SU-DHL-6 (cell line): Measurements from ENCODE around the gene CYFIP2.
"Not testable (repeated sequence)": the region's sequence is repeated elsewhere in the genome, so short reads cannot be mapped to it uniquely, and the experiment has no call there.

ENCODE experiments used
- H2AFZ ChIP-seq: fragments of 200-600 bp; sonication (generic); 2 replicates; pipeline ENCODE4 v1.6.1; 2014; ENCODE audit warnings: low read depth, mild to moderate bottlenecking, moderate library complexity, mixed read lengths, antibody characterized with exemption, low read length; ENCODE audit not compliant: severe bottlenecking
- H3F3A ChIP-seq: fragments of 200-600 bp; shearing (Covaris generic); 2 replicates; pipeline ENCODE4 v1.6.0; 2016; ENCODE audit warnings: antibody characterized with exemption, mild to moderate bottlenecking; ENCODE audit not compliant: insufficient read depth
- H3K27ac ChIP-seq: fragments of 200-600 bp; sonication (generic); 2 replicates; pipeline ENCODE4 v1.5.1; 2016; ENCODE audit warnings: low read depth, mild to moderate bottlenecking, low read length, moderate library complexity, mixed read lengths
- H3K27me3 ChIP-seq: fragments of 200-600 bp; sonication (generic), shearing (Covaris generic); 2 replicates; pipeline ENCODE4 v1.6.0; 2014; ENCODE audit warnings: mild to moderate bottlenecking, low read length
- H3K36me3 ChIP-seq: fragments of 200-600 bp; sonication (generic); 2 replicates; pipeline ENCODE4 v1.6.1; 2014; ENCODE audit warnings: mild to moderate bottlenecking, low read length, mixed read lengths
- H3K4me2 ChIP-seq: fragments of 300-600, 200-600 bp; shearing (Covaris generic), sonication (generic); 2 replicates; pipeline ENCODE4 v1.6.0; 2014; ENCODE audit warnings: low read length, low read depth, mild to moderate bottlenecking; ENCODE audit not compliant: poor library complexity, severe bottlenecking
- H3K4me3 ChIP-seq: fragments of 200-600 bp; sonication (generic); 2 replicates; pipeline ENCODE4 v1.5.1; 2014; ENCODE audit warnings: antibody characterized with exemption, low read length, mild to moderate bottlenecking, mixed read lengths; ENCODE audit not compliant: insufficient read depth, poor library complexity, severe bottlenecking
- H3K79me2 ChIP-seq: fragments of 200-600 bp; sonication (generic); 2 replicates; pipeline ENCODE4 v1.6.1; 2014; ENCODE audit warnings: mild to moderate bottlenecking, low read length, moderate library complexity; ENCODE audit not compliant: insufficient read depth
- H3K9ac ChIP-seq: fragments of 200-600 bp; sonication (generic); 2 replicates; pipeline ENCODE4 v1.7.0; 2014; ENCODE audit warnings: mild to moderate bottlenecking, low read length
- H3K9me2 ChIP-seq: fragments of 200-600 bp; sonication (generic); replicated peaks from 2 replicates; pipeline ENCODE4 v1.6.1; 2014; ENCODE audit warnings: low read length; ENCODE audit not compliant: insufficient read depth
- H3K9me3 ChIP-seq: fragments of 200-600 bp; sonication (generic); 2 replicates; pipeline ENCODE4 v1.6.1; 2014; ENCODE audit warnings: low read length, mixed read lengths; ENCODE audit not compliant: insufficient read depth
- H4K20me1 ChIP-seq: fragments of 200-600 bp; sonication (generic); 2 replicates; pipeline ENCODE4 v1.6.1; 2014; ENCODE audit warnings: low read depth, mild to moderate bottlenecking, antibody characterized with exemption, low read length, moderate library complexity, mixed read lengths
- EZH2phosphoT487 ChIP-seq: fragments of 200-600 bp; sonication (generic), shearing (Covaris generic); conservative IDR thresholded peaks from 2 replicates; pipeline ENCODE4 v1.6.1; 2018; ENCODE audit warnings: mild to moderate bottlenecking, antibody characterized with exemption, low read length, moderate library complexity, mixed read lengths
- TF ChIP-seq, protein P1 (sequence below): fragments of 200-600 bp; sonication (generic); IDR thresholded peaks from one replicate; pipeline ENCODE4 v1.5.1; 2017; ENCODE audit warnings: antibody characterized with exemption, mild to moderate bottlenecking, low read length, moderate library complexity; ENCODE audit not compliant: insufficient read depth, poor library complexity, severe bottlenecking

CYFIP2 gene

GRCh38 chr5:157415838-157416237 is 149.9 kb downstream of the CYFIP2 start:
- Histone ChIP-seq H3K9me2 (no peaks in the 10 kb centered on the region), H3K9me3 (no peaks in the 10 kb centered on the region), H3K79me2 (no peaks in the 10 kb centered on the region), H2AFZ (no peak overlapping the region), H4K20me1 (no peaks in the 10 kb centered on the region), H3K27me3 (no peaks in the 10 kb centered on the region), H3K9ac (no peak overlapping the region), H3K36me3 (no peaks in the 10 kb centered on the region), H3F3A (no peaks in the 10 kb centered on the region), H3K4me2 (no peak overlapping the region), H3K27ac (no peak overlapping the region), H3K4me3 (no peak overlapping the region)
- TF ChIP-seq EZH2phosphoT487, result no peak
- TF ChIP-seq, protein P1, sequence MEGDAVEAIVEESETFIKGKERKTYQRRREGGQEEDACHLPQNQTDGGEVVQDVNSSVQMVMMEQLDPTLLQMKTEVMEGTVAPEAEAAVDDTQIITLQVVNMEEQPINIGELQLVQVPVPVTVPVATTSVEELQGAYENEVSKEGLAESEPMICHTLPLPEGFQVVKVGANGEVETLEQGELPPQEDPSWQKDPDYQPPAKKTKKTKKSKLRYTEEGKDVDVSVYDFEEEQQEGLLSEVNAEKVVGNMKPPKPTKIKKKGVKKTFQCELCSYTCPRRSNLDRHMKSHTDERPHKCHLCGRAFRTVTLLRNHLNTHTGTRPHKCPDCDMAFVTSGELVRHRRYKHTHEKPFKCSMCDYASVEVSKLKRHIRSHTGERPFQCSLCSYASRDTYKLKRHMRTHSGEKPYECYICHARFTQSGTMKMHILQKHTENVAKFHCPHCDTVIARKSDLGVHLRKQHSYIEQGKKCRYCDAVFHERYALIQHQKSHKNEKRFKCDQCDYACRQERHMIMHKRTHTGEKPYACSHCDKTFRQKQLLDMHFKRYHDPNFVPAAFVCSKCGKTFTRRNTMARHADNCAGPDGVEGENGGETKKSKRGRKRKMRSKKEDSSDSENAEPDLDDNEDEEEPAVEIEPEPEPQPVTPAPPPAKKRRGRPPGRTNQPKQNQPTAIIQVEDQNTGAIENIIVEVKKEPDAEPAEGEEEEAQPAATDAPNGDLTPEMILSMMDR, result no peak

DNA sequence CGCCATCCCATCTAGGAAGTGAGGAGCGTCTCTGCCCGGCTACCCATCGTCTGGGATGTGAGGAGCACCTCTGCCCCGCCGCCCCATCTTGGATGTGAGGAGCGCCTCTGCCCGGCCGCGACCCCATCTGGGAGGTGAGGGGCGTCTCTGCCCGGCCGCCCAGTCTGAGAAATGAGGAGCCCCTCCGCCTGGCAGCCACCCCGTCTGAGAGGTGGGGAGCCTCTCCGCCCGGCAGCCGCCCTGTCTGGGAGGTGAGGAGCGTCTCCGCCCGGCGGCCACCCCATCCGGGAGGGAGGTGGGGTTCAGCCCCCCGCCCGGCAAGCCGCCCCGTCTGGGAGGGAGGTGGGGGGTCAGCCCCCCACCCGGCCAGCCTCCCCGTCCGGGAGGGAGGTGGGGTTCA is 153.6 kb downstream of the CYFIP2 start:
- not testable (repeated sequence) for H3K27me3 ChIP-seq, H3K9ac ChIP-seq, H3F3A ChIP-seq, H3K9me3 ChIP-seq, H3K4me3 ChIP-seq, H3K9me2 ChIP-seq, H3K79me2 ChIP-seq, H3K4me2 ChIP-seq, H3K36me3 ChIP-seq, H3K27ac ChIP-seq, H4K20me1 ChIP-seq, H2AFZ ChIP-seq

DNA sequence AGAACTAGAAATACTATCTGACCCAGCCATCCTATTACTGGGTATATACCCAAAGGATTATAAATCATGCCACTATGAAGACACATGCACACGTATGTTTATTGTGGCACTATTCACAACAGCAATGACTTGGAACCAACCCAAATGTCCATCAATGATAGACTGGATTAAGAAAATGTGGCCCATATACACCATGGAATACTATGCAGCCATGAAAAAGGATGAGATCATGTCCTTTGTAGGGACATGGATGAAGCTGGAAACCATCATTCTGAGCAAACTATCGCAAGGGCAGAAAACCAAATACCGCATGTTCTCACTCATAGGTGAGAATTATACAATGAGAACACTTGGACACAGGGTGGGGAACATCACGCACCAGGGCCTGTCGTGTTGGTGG is 164.0 kb downstream of the CYFIP2 start:
- not testable (repeated sequence) for H3K4me3 ChIP-seq, H4K20me1 ChIP-seq, H3F3A ChIP-seq, H3K27me3 ChIP-seq, H2AFZ ChIP-seq, H3K27ac ChIP-seq, H3K9me3 ChIP-seq, H3K9me2 ChIP-seq, H3K9ac ChIP-seq, H3K36me3 ChIP-seq, H3K79me2 ChIP-seq, H3K4me2 ChIP-seq

GRCh38 chr5:157431544-157432200 is 165.7 kb downstream of the CYFIP2 start:
- Histone ChIP-seq H3K79me2 (no peaks in the 10 kb centered on the region), H3K27me3 (no peaks in the 10 kb centered on the region), H3K9ac (0 out of 2 replicates have a peak overlapping the region, but pooled peaks have one; percentile 6), H2AFZ (peak overlapping the region; percentile 91), H3F3A (no peaks in the 10 kb centered on the region), H4K20me1 (no peaks in the 10 kb centered on the region), H3K27ac (no peak overlapping the region), H3K9me3 (no peaks in the 10 kb centered on the region), H3K4me3 (no peak overlapping the region), H3K4me2 (peak overlapping the region; percentile 30), H3K36me3 (no peaks in the 10 kb centered on the region), H3K9me2 (no peaks in the 10 kb centered on the region)
- TF ChIP-seq, protein P1, result peak; percentile 44
- TF ChIP-seq EZH2phosphoT487, result no peak
